HG03558 (cell line): ENCODE measurements around the gene MSH4.
"Not testable (repeated sequence)": the region's sequence is repeated elsewhere in the genome, so short reads cannot be mapped to it uniquely, and the experiment has no call there.

Experiments
- ATAC-seq: cut with Tn5 transposase; IDR thresholded peaks from one replicate; pipeline ENCODE4 v1.9.1; 2021; ENCODE audit warnings: moderate number of reproducible peaks; ENCODE audit not compliant: unreplicated experiment; ENCODE audit errors: extremely low read depth

Gene MSH4

GRCh38 chr1:75796376-75797272, at the start of gene MSH4:
MSH4 (plus strand) TSS chr1:75796882; CDS start chr1:75796986, 104 bp downstream.
- ATAC-seq, result no peak

- ATAC-seq, result not testable (repeated sequence)
Measured at GRCh38 chr1:75757210-75757609, 39.5 kb upstream of the MSH4 start.

DNA sequence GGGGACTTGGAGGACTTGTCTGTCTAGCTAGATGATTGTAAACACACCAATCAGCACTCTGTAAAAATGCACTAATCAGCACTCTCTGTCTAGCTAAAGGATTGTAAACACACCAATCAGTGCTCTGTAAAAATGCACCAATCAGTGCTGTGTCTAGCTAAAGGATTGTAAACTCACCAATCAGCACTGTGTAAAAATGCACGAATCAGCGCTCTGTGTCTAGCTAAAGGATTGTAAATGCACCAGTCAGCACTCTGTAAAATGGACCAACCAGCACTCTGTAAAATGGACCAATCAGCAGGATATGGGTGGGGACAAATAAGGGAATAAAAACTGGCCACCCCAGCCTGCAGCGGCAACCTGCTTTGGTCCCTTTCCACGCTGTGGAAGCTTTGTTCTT, 38.1 kb upstream of the MSH4 start:
- not testable (repeated sequence) for ATAC-seq

DNA sequence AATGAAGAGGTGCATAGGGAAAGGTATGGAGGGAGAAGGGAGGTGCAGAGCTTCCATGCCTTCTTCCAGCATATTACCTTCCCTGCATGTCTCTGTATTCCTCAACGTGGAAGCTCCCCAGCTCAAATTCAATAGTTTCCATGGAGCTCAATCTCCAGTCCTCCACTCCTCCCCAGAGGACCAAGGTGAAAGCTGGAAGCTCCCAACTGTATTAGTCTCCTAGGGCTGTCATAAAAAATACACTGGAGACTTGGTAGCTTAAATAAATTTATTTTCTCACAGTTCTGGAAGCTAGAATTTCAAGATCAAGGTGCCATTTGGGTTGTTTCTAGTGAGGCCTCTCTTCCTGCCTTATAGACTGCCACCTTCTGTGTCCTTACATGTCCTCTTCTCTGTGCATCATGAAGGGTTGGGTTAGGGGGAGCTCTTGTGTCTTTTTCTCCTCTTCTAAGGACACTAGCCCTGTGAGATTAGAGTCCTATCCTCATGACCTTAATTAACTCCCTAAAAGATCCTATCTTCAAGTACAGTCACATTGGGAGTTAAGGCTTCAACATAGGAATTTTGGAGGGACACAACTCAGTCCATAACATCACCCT, 32.5 kb upstream of the MSH4 start:
- no peak for ATAC-seq

- no peak for ATAC-seq
Measured at GRCh38 chr1:75765697-75766355, 30.9 kb upstream of the MSH4 start.

GRCh38 chr1:75768016-75768415, 28.7 kb upstream of the MSH4 start:
- ATAC-seq, result no peak

DNA sequence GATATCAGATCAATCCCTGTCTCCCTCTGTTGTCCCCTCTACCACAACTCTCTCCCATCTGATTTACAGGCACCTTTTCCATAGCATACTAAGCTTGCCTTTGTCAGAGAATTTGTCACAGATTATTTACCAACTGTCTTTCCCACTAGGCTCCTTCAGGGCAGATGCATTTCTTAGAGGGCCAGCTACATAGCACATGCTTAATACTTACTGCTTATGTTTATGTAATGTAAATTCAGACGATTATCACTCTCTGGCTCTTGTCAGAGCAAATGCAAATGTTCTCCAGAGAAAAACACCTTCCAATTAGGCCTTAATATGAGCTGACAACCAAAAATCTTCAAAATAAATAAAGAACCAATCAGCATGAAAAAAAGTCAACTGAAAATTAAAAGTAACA, 25.9 kb upstream of the MSH4 start:
- ATAC-seq, result no peak

DNA sequence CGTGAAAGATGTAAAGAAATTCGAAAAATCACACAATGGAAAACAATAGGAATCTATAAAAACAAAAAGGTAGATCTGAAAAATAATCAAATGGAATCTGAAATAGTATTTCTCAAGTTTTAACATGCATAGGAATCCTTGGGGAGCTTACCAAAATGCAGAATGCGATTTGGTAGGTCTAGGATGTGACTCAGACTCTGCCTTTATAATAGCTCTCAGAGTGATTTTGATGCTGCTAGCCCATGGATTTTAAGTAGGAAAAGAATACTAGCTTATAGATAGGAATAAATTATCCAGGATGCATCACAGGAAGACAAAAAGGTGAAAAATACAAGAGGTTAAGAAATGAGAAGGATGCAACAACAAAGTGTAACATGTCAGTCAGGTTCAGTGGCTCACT, 24.7 kb upstream of the MSH4 start:
- ATAC-seq, result no peak

DNA sequence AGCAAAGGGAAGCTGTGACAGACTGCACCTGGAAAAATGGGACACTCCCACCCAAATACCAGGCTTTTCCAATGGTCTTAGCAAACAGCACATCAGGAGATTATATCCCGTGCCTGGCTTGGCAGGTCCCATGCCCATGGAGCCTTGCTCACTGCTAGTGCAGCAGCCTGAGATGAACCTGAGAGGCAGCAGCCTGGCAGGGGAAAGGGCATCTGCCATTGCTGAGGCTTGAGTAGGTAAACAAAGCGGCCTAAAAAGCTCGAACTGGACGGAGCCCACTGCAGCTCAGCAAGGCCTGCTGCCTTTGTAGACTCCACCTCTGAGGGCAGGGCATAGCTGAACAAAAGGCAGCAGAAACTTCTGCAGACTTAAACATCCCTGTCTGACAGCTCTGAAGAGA, 18.9 kb upstream of the MSH4 start:
- not testable (repeated sequence) for ATAC-seq

GRCh38 chr1:75778694-75779093, 18.0 kb upstream of the MSH4 start:
- ATAC-seq, result not testable (repeated sequence)

DNA sequence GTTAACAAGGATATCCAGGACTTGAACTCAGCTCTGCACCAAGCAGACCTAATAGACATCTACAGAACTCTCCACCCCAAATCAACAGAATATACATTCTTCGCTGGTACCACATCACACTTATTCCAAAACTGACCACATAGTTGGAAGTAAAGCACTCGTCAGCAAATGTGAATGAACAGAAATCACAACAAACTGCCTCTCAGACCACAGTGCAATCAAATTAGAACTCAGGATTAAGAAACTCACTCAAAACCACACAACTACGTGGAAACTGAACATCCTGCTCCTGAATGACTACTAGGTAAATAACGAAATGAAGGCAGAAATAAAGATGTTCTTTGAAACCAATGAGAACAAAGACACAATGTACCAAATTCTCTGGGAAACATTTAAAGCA, 16.5 kb upstream of the MSH4 start:
- not testable (repeated sequence) for ATAC-seq

- not testable (repeated sequence) for ATAC-seq
Measured at GRCh38 chr1:75783920-75784319, 12.8 kb upstream of the MSH4 start.

DNA sequence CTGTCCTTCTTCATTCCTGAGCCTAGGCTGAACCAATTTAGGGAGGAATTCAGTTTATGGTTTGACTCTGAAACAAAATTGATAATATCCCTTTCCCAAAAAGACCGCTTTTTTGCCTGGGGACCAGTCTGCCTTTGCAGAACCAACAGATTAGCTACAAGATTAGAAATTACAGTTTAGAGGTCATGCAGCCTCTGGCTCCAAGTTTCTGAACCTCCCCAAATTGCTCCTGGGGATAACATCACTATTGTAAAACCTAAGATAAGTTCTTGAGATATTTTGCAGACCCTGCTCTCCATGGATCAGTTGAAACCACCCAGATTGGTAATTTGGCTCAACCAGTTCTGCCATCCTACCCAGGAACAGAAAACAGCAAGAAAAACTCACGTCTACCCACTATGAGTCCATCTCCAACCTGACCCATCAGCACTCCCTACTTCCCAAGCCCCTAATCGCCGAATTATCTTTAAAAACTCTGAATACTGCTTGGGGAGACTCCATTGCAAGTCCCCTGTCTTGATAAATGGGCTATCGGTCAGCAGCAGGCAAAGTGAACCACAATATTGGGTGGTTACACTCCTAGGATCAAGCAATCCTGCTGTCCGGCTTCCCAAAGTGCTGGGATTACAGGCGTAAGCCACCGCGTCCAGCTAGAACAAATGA, 11.2 kb upstream of the MSH4 start:
- ATAC-seq, result peak; percentile 9

DNA sequence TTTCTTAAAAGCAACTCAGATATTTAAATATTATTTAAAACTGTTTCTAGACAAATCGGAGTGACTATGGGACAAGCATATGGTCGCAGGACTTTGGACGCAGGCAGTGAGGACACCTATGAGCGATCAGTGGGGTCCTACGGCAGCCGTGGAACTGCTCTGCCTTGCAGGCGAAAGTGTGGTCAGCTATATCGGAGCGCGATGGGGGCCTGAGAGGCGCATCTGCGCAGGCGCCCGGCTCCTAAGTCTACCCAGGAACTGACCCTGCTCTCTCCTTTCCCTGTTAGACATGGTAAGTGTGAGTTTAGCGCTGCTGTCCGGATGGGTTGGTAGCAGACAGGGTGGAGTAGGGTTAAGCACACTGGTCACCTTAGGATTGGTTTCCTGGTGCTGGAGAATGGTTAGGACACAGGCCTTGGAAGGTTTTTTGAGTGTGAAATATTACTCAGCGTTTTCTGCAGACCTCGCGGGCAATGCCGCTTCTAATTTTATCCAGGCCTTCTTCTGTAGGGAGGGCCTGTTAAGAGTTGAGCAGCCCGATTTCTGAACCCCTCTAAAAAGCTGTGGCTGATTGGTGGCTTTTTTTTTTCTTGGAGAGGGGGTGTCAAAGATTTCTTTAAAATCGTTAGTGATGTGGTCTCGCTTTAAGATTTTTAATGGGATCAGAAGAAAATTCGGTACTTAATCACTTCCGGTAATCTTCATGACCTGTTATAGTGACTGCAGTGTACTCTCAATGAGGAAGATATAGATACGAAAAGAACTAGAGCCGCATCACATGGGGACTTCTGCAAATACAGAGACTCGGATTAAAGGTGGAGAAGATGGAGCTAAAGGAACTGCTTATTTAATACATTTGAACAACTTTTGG, 10.5 kb upstream of the MSH4 start, which contains the start of gene RABGGTB:
Gene RABGGTB, plus strand, starts transcription at position 274 of the 871 bp plus-strand sequence. Its CDS starts 16 bp downstream, at position 290.
- ATAC-seq, result peak; percentile 61

DNA sequence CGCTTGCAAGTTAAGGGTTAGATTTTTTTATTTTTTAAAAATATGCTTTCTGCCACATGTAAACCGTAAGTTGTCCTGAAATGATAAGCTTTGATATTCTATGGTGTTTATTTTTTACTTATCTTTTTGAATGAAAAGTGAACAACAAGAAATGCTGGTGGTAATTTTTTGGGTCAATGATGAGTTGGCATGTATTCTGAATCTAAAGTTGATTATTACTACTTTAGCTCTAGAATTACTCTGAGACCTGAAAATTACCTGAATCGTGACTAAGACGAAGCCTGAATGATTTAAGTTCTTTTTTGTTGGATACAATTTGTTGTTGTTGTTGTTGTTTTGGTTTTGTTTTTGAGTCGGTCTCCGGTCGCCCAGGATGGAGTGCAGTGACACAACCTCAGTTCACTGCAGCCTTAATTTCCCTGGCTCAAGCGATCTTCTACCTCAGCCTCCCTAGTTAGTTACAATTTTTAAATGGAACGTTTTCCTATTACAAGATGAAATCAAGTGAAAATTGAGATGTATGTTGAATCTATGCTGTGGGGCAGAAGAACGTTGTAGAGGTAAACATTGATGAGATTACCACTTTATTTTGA, 9.7 kb upstream of the MSH4 start:
- no peak for ATAC-seq

GRCh38 chr1:75787524-75787923, 9.2 kb upstream of the MSH4 start:
- ATAC-seq, result no peak

DNA sequence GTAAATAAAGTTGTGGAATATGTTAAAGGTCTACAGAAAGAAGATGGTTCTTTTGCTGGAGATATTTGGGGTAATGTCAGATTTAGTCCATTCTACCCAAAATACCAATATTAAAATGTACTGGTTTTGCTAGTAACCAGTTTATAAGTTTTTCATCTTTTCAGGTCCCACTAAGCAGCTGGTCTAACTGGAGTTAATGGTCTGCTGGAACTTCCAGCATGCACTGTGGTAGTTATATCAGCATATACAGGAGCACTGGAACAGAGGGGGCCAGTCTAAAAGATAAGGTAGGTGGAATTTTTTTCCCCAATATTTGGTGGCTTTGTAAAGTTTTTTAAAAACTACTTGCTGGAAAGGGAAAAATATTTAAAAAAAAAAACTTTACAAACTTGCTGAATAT, 6.7 kb upstream of the MSH4 start:
- no peak for ATAC-seq

DNA sequence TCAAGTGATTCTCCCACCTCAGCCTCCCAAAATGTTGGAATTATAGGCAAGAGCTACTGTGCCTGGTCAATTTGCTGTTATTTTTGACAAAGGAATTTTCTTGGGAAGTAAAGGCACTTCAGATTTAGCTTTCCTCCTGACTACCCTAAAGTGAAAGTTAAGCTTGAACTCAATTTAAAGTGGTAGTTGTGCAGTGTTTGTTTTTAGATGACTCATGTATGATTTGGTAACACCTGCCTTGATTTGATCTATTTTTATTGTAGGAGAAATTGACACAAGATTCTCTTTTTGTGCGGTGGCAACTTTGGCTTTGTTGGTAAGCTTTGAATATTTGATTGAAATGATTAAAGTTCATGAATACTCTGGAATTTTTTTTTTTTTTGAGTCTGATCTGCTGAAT, 5.7 kb upstream of the MSH4 start:
- no peak for ATAC-seq

DNA sequence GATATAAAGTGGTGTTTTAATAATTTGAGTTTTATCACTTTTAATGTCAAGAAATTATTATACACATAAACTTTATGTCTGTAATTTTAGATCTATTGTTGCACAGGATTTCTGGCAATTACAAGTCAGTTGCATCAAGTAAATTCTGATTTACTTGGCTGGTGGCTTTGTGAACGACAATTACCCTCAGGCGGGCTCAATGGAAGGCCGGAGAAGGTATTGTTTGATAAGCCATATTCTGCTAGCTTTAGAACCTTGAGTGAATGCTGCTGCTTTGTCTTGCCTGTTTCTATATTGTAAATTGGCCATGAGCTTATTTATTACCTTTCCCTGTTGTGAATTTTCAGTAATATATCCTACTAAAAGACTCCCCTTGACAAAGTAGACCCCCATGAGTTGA, 4.6 kb upstream of the MSH4 start:
- no peak for ATAC-seq
